ENCODE results near the gene TIAM1.

Gene TIAM1

GRCh38 chr21:31181082-31181750, 162.8 kb downstream of the TIAM1 start:
- DNase-seq (ENCODE audit: low read depth, low spot score), result no peak
- POLR2A ChIA-PET, result no interaction called here
- TF ChIP-seq CTCF (IDR thresholded peaks at IDR 0.05; ENCODE audit: insufficient read depth, low read length, missing control alignments), result no peak
- CTCF ChIA-PET, result interaction anchor here (0.6 to 17.4 kb wide), 37 partner anchors 9 to 1137 kb away, joined by 3 to 568 read pairs (median 4); no protein-coding TSS in a partner anchor
- no peak overlapping the region for H3K4me3 ChIP-seq (ENCODE audit: low read depth, low read length)

GRCh38 chr21:31180256-31181081, 163.6 kb downstream of the TIAM1 start:
- H3K4me3 ChIP-seq (ENCODE audit: low read depth, low read length), result no peak overlapping the region
- no peak for DNase-seq (ENCODE audit: low read depth, low spot score)
- peak; percentile 46 for TF ChIP-seq CTCF (IDR thresholded peaks at IDR 0.05; ENCODE audit: insufficient read depth, low read length, missing control alignments)
- ChIA-PET POLR2A (no interaction called here), CTCF (interaction anchor here (0.6 to 17.4 kb wide), 35 partner anchors 8 to 1137 kb away, joined by 3 to 568 read pairs (median 5); no protein-coding TSS in a partner anchor)

- H3K4me3 ChIP-seq (ENCODE audit: low read depth, low read length), result no peak overlapping the region
- CTCF ChIA-PET, result interaction anchor here (0.6 to 17.4 kb wide), 5 partner anchors 11 to 563 kb away, joined by 3 to 568 read pairs (median 3); no protein-coding TSS in a partner anchor
- DNase-seq (ENCODE audit: low read depth, low spot score), result no peak
- POLR2A ChIA-PET, result no interaction called here
- no peak for TF ChIP-seq CTCF (IDR thresholded peaks at IDR 0.05; ENCODE audit: insufficient read depth, low read length, missing control alignments)
Measured at GRCh38 chr21:31176725-31177124, 167.3 kb downstream of the TIAM1 start.

GRCh38 chr21:31176080-31176551, 167.9 kb downstream of the TIAM1 start:
- no peak overlapping the region for H3K4me3 ChIP-seq (ENCODE audit: low read depth, low read length)
- no peak for TF ChIP-seq CTCF (IDR thresholded peaks at IDR 0.05; ENCODE audit: insufficient read depth, low read length, missing control alignments)
- POLR2A ChIA-PET, result no interaction called here
- no peak for DNase-seq (ENCODE audit: low read depth, low spot score)
- CTCF ChIA-PET, result interaction anchor here (0.6 to 17.4 kb wide), 5 partner anchors 12 to 564 kb away, joined by 3 to 568 read pairs (median 3); no protein-coding TSS in a partner anchor

GRCh38 chr21:31173881-31174555, 170.0 kb downstream of the TIAM1 start:
- DNase-seq (ENCODE audit: low read depth, low spot score), result no peak
- no peak overlapping the region for H3K4me3 ChIP-seq (ENCODE audit: low read depth, low read length)
- ChIA-PET CTCF (interaction anchor here (0.9 to 17.4 kb wide), 5 partner anchors 12 to 430 kb away, joined by 3 to 568 read pairs (median 3); no protein-coding TSS in a partner anchor), POLR2A (no interaction called here)
- no peak for TF ChIP-seq CTCF (IDR thresholded peaks at IDR 0.05; ENCODE audit: insufficient read depth, low read length, missing control alignments)

Data from AG04449 (cell line).